ENCODE results near the gene ZNF804B.

Gene ZNF804B

DNA sequence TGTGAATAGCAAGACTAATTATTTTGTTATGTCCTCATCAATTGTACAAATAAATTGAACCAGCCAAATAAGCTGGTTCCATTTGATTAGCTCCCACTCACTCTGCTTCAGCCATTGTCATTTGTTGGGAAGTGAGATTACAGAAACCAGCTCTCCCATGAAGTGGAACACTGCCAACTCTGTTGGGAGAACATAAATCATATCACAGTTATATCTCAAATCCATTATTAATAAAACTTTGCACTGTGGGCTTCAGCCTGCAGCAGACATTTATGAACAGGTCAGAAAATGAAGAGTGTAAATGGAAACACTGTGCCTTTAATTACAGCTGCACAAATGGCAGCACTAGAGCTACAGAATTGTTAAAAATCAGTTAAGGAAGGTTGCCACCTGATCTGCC lies 82.7 kb downstream of the ZNF804B start:
- DNase-seq = no peak

DNA sequence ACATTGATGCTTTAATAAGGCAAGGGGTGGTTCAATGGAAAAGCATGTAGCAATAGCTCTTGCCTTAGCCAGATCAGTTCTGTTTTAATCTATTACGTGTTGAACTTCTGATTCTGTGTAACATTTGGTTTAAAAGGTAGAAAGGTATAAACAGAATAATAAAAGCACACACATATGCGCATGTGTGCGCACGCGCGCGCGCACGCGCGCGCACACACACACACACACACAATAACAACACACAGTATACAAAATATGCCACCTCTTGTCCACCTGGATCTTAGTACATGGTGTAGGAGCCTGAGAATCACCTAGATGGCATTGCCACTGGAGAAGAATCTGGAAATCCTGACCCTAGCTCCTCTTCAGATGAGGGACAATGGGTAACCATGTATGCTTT lies 85.6 kb downstream of the ZNF804B start:
- DNase-seq = no peak

DNA sequence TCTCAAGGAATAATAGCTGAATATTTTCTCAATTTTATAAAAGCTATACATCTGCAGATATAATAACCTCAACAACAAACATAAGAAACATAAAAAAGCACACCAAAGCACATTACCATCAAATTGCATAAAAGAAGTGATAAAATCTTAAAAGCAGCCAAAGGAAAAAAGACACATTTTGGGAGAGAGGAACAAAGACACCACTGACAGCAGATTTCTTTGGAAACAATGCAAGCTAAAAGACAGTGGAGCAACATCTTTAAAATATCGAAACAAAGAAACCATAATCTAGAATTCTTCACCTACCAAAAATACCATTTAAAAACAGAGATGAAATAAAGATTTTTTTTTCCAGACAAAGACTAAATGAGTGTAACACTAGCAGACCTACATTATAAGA lies 91.7 kb downstream of the ZNF804B start:
- DNase-seq = no peak

- DNase-seq = no peak
These were observed 99.8 kb downstream of the ZNF804B start for GRCh38 chr7:88859288-88859687.

DNA sequence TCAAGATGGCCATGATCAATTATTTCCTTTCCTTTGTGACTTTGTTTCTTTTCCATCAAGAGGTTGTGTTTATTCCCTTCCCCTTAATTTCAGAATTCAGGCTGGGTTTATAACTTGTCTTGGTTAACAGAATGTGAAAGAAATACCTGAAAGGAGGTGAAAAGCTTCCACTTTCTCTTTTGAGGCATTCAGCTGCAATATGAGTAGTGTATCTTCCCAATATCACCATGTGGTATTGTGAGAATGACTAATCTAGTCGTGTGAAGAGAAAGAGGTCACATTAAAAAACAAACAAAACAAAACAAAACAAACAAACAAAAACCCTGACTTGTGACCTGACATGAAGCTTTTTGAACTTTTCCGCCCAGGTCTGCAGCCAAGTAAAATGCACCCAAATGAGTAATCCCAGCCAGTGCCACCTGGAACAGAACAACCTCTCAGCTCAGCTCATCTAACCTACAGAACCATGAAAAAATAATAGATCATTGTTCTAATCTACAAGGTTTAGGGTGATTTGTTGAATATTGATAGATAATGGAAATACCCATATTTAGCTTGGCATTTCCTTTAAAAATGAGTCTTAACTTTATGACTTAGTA lies 106.9 kb downstream of the ZNF804B start:
- no peak for DNase-seq

- no peak for DNase-seq
These were observed 107.7 kb downstream of the ZNF804B start for GRCh38 chr7:88867158-88867557.

GRCh38 chr7:88868456-88868855 lies 109.0 kb downstream of the ZNF804B start:
- DNase-seq = no peak

DNA sequence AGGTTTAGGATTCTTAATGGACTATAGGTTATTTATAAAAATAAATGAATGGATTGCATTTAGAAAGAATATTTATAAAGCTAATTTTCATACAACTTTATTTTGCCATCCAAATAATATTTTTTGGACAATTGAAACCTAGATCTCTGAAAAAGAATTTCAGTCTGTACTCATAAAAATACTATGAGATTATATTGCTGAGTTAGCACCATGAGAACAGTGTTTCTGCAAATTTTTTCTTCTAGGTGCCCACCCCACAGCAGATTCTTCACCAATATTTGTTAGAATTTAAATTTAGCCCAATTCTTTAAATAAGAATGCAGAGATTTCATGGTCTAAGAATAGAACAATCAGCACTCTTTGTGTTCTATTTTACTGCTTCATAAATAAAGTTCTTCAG lies 121.6 kb downstream of the ZNF804B start:
- DNase-seq = no peak

DNA sequence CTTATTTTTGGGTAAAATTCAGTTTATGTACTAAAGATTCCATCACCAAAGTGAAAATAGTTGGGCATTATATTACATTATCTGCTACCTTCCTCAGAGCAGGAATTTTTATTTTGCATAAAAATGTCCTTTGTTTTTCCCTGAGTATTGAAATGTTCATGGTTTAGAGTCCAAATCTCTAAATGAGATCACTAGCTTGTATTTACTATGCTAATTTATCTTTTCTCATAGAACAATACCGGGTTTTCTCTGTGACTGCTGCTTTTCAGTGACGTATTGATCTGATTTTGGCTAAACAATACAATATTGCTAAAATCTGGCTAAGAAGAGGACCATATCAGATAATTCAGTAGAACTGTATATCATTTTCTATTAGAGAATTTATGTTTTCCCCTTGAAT lies 125.6 kb downstream of the ZNF804B start:
- DNase-seq = no peak

DNA sequence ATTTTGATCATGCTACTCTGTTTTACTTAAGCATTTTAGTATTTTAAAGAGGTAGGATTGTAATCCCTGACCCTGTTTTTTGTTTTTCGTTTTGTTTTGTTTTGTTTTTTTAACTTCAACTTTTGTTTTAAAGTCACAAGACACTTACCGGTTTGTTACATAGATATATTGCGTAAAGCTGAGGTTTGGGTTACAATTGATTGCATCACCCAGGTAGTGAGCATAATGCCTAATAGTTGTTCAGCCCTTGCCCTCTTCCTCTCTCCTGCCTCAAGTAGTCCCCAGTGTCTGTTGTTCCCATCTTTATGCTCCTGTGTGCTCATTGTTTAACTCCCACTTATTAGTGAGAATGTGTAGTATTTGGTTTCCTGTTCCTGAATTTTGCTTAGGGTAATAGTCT lies 129.2 kb downstream of the ZNF804B start:
- DNase-seq = no peak

- no peak for DNase-seq
These were observed 151.0 kb downstream of the ZNF804B start for GRCh38 chr7:88910516-88910915.

DNA sequence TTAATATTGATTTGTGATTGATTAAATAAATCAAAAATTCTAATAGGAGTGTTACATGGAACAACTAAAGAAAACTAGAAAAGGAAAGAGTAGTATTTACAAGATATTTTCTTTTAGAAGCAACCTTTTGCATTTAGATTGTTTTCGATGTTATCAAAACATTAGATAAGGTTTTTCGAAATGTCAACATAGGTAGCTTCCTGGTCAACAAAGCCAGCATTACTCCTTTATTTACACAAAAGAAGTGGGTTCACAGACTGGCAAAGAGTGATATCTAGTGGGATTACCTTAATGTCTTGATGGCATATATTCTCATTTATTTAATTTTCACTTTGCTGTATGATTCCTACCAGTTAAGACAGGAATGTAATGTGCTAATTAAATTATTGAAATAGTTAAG lies 153.4 kb downstream of the ZNF804B start:
- no peak for DNase-seq

DNA sequence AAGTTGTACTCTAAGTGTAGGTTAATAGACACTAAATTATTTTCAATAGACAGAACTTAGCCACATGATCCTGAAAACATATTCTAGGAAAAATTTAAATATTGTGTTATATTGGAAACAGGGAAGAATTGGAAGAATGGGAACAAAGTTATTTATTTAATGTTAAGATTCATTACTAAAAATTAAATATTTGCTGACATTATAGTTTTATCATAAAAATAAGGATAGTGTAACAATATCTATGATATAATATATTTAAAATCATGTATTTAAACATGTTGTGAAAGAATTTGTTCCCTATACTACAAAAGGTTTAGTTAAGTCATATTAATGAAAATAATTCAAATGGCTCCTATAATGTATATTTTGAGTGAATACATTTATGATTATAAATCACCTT lies 156.1 kb downstream of the ZNF804B start:
- no peak for DNase-seq

DNA sequence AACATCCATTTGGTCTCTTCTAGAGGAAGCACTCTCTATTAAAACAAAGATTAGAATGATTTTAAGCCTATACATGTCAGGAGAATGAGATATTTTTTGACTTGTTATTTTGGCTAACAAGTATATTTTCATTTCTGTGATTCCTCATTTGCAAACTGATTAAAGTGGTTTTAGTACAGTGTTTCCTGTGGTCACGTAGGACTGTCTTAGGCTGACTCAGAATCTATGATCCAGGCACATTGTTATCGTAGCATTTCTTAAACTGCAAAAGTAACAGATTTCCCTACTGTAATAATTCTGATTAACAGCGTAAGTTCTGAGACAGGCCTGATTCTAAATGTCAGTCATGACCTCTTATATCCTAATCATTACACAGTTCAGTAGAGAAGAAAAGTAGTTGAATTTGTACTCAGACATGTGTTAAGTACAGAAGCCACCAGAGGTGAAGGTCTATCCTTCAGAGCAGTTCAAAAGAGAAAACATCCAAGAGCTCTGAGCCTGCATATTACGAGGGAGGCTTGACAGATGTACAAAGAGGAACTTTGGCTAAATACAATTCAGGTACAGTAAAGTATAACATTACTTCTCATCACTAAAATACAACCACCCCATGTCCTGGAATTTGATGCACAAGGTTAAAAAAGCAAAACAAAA lies 160.1 kb downstream of the ZNF804B start:
- no peak for DNase-seq

GRCh38 chr7:88922944-88923343 lies 163.4 kb downstream of the ZNF804B start:
- DNase-seq = no peak

- DNase-seq = no peak
These were observed 168.8 kb downstream of the ZNF804B start for GRCh38 chr7:88928276-88928675.

GRCh38 chr7:88929719-88930118 lies 170.2 kb downstream of the ZNF804B start:
- no peak for DNase-seq

GRCh38 chr7:88933285-88933684 lies 173.8 kb downstream of the ZNF804B start:
- DNase-seq = no peak

- no peak for DNase-seq
These were observed 183.5 kb downstream of the ZNF804B start for GRCh38 chr7:88942815-88943501.

DNA sequence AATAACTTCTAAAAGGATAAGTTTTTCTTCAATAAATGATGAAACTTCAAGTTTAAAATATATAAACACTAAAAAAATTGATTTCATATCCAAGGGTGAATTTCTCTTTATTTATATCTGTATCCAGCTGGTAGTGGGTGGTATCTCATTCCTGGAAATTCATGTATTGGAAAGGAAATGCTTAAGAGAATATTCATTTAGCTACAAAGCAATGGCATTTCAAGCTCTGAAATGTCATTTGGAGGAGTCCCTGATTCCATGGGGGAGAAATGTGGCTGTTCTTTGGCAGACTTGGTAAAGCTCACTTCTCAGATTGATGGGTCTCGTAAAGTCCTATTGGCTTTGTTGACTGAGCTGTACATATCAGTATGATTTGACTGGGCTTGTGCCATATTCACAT lies 192.3 kb downstream of the ZNF804B start:
- no peak for DNase-seq

DNA sequence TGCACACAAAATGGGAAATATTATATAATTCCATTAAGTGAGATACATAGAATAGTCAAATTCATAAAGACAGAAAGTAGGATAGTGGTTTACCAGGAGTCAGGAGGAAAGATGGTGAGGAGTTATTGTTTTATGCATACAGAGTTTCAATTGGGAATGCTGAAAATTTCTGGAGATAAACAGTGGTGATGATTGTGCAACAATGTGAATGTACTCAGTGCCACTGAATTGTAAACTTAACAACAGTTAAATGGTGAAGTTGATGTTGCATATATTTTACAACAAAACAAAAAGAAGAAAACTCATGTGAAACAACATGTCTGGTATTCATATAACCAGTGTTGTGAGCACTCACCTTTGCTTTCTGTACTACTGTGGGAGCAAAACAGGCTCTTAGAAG lies 204.9 kb downstream of the ZNF804B start:
- DNase-seq = no peak

- DNase-seq = no peak
These were observed 205.9 kb downstream of the ZNF804B start for GRCh38 chr7:88965371-88965770.

DNA sequence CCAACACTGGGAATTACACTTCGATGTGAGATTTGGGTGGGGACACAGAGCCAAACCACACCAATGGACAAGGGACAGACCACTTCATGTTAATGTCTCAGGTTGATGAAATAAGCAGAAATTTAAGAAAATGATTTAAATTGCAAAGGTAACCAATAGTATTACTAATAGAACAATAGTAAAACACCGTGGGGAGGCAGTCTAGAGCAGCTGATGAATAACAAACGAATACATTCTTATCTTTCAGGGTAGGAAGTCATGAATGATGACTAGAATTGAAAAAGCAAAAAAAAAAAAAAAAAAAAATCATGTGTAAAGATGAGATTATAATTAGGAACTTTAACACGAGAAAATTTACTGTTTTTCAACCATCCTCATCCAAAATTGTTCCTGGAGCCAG lies 207.9 kb downstream of the ZNF804B start:
- DNase-seq = no peak

DNA sequence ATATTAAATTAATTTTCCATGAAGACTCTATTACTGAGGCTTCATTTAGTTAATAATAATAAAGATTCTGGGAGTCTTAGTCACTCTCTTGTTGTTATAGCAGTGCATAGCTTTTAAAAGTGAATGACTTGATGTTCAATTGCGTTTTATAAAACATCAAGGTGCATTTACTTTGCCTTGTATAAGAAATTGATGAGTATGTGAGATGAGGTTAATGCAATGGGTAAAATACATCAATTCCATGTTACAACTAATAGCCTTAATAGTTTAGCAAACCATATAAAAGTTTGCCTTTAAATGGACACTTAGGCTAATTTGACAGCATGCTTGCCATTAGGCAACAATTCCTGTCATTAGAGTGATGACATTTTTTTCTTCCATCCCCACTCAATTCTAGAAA lies 209.7 kb downstream of the ZNF804B start:
- DNase-seq = no peak

DNA sequence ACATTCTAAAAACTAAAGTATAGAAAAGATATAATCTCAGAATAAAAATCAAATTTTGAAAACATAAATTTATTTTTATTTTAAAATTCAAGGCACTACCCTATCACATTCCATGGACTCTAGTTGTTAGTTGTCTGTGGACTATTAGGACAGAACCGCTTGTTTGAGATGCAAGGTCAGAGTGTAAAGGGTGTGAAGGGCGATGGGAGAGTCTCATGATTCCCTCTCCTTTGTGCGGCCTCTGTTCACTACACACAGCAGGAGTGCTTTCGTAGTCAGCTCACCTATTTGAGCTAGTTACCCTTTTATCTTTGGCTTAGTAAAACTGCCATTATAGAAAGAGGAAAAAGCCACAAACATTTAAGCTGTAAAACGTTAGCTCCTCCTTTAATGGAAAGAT lies 225.8 kb downstream of the ZNF804B start:
- no peak for DNase-seq

Measured in cortex of kidney (tissue), 1 donor.